HepG2 (cell line): ENCODE measurements around the gene SKIC2. TPM values are rescaled to one million over a fixed set of nuclear protein-coding genes. Genes with fewer than 3 reads are reported as not detected.

ENCODE experiments used
- AHR ChIP-seq: IDR thresholded peaks from 2 replicates; pipeline ENCODE4 v1.6.1; 2018; ENCODE audit warnings: missing genetic modification reagents, missing compliant biosample characterization
- DMTF1 ChIP-seq: sonication (generic); formaldehyde crosslinking; IDR thresholded peaks from 2 replicates; pipeline ENCODE4 v1.4.0; 2020; ENCODE audit warnings: mild to moderate bottlenecking, missing genetic modification reagents
- GPN1 ChIP-seq: sonication (generic); formaldehyde crosslinking; IDR thresholded peaks from 2 replicates; pipeline ENCODE4 v1.5.1; 2020; ENCODE audit warnings: missing genetic modification reagents, borderline replicate concordance
- IRF9 ChIP-seq: sonication (generic); formaldehyde crosslinking; IDR thresholded peaks from 2 replicates; pipeline ENCODE4 v1.8.0; 2022; ENCODE audit warnings: missing genetic modification reagents, mild to moderate bottlenecking, borderline replicate concordance
- KLF12 ChIP-seq: sonication (generic); formaldehyde crosslinking; IDR thresholded peaks from 2 replicates; pipeline ENCODE4 v1.4.0; 2020; ENCODE audit warnings: missing genetic modification reagents, borderline replicate concordance
- MAF1 ChIP-seq: sonication (generic); formaldehyde crosslinking; IDR thresholded peaks from 2 replicates; pipeline ENCODE4 v1.5.0; 2020; ENCODE audit warnings: missing genetic modification reagents, borderline replicate concordance
- MIER2 ChIP-seq: IDR thresholded peaks from 2 replicates; pipeline ENCODE4 v1.6.1; 2016; ENCODE audit warnings: missing biosample characterization, missing genetic modification reagents
- NCOA1 ChIP-seq: sonication (generic); formaldehyde crosslinking; IDR thresholded peaks from 2 replicates; pipeline ENCODE4 v1.9.0; 2021; ENCODE audit warnings: missing genetic modification reagents
- RERE ChIP-seq: IDR thresholded peaks from 2 replicates; pipeline ENCODE4 v1.6.1; 2016; ENCODE audit warnings: low read depth, missing genetic modification reagents, missing compliant biosample characterization
- RFX3 ChIP-seq: IDR thresholded peaks from 2 replicates; pipeline ENCODE4 v1.6.1; 2016; ENCODE audit warnings: missing biosample characterization, missing genetic modification reagents
- SP140L ChIP-seq: sonication (generic); formaldehyde crosslinking; IDR thresholded peaks from 2 replicates; pipeline ENCODE4 v1.4.0; 2020; ENCODE audit warnings: missing genetic modification reagents, borderline replicate concordance
- ZFP82 ChIP-seq: sonication (generic); formaldehyde crosslinking; IDR thresholded peaks from 2 replicates; pipeline ENCODE4 v1.5.1; 2020; ENCODE audit warnings: mild to moderate bottlenecking, missing genetic modification reagents, borderline replicate concordance
- ZFX ChIP-seq: sonication (generic); formaldehyde crosslinking; IDR thresholded peaks from 2 replicates; pipeline ENCODE4 v1.4.0; 2020; ENCODE audit warnings: mild to moderate bottlenecking, low read depth, missing genetic modification reagents, moderate library complexity
- ZNF207 ChIP-seq: fragments of 450-650 bp; IDR thresholded peaks from 2 replicates; pipeline ENCODE4 v1.6.1; 2016; ENCODE audit warnings: antibody characterized with exemption, borderline replicate concordance
- ZNF3 ChIP-seq: IDR thresholded peaks from 2 replicates; pipeline ENCODE4 v1.7.0; 2017; ENCODE audit warnings: inconsistent platforms
- ZNF367 ChIP-seq: sonication (generic); formaldehyde crosslinking; IDR thresholded peaks from 2 replicates; pipeline ENCODE4 v1.4.0; 2020; ENCODE audit warnings: missing genetic modification reagents, borderline replicate concordance
- ZNF382 ChIP-seq: sonication (generic); formaldehyde crosslinking; IDR thresholded peaks from 2 replicates; pipeline ENCODE4 v1.5.0; 2020; ENCODE audit warnings: missing genetic modification reagents, mild to moderate bottlenecking, borderline replicate concordance
- ZNF468 ChIP-seq: sonication (generic); formaldehyde crosslinking; IDR thresholded peaks from 2 replicates; pipeline ENCODE4 v1.8.0; 2022; ENCODE audit warnings: mild to moderate bottlenecking, moderate library complexity, missing genetic modification reagents
- ZNF496 ChIP-seq: sonication (generic); formaldehyde crosslinking; IDR thresholded peaks from 2 replicates; pipeline ENCODE4 v1.8.1; 2023; ENCODE audit warnings: mild to moderate bottlenecking, moderate library complexity, missing genetic modification reagents; ENCODE audit not compliant: insufficient replicate concordance
- ZNF513 ChIP-seq: sonication (generic); formaldehyde crosslinking; conservative IDR thresholded peaks from 2 replicates; pipeline ENCODE4 v1.5.0; 2020; ENCODE audit warnings: missing genetic modification reagents
- ZNF605 ChIP-seq: sonication (generic); formaldehyde crosslinking; IDR thresholded peaks from 2 replicates; pipeline ENCODE4 v1.8.0; 2022; ENCODE audit warnings: mild to moderate bottlenecking, missing genetic modification reagents
- polyA plus RNA-seq, 8 experiments: library from polyadenylated mRNA; depleted of rRNA in 3 of 8; stranded (reverse) in 7 of 8; unstranded in 1 of 8; fragments of >200 nt; fragmentation: Illumina TruSeq in 4 of 8; extraction: Trizol in 4 of 8; gene quantifications; 2 replicates each; pipeline versions ENCODE4 v1.2.1 to v1.2.3, GENCODE V29; 2011 to 2016; ENCODE audit warnings: low read depth in 4 of 8, missing spikeins in 1 of 8, mixed read lengths in 1 of 8; ENCODE audit not compliant: insufficient read depth in 1 of 8
- total RNA-seq, 5 experiments: library from RNA; depleted of rRNA; stranded (reverse); fragments of >200 nt; fragmentation: Illumina TruSeq; extraction: Trizol; gene quantifications; 2 replicates each; pipeline ENCODE4 v1.2.3, GENCODE V29; 2016; ENCODE audit warnings: low read depth in 1 of 5

Gene SKIC2
- total and polyA plus RNA-seq, 2 of the 13 experiments (the other 11 are each of a cell fraction or from before 2014, with no cell fraction given): 67.1 to 68.4 TPM

- TF ChIP-seq RERE (CRISPR knock-in tag): no peak
- peak; percentile 64; the same call in 1 of the 2 replicates for TF ChIP-seq NCOA1
- TF ChIP-seq RFX3 (CRISPR knock-in tag): no peak
- no peak for TF ChIP-seq ZNF3
- no peak for TF ChIP-seq ZNF382
- TF ChIP-seq ZNF468: no peak
- TF ChIP-seq MAF1 (CRISPR knock-in tag): no peak
- TF ChIP-seq GPN1 (CRISPR knock-in tag): no peak
- no peak for TF ChIP-seq DMTF1 (CRISPR knock-in tag)
- no peak for TF ChIP-seq ZNF207
- no peak for TF ChIP-seq ZNF513
- no peak for TF ChIP-seq AHR (CRISPR knock-in tag)
- TF ChIP-seq ZNF605: no peak; the same call in 1 of the 2 replicates
- no peak for TF ChIP-seq ZNF367
- TF ChIP-seq ZFP82: no peak
- TF ChIP-seq KLF12 (CRISPR knock-in tag): no peak
- peak; percentile 56 for TF ChIP-seq ZFX (CRISPR knock-in tag)
- TF ChIP-seq SP140L (CRISPR knock-in tag): no peak
- no peak for TF ChIP-seq ZNF496 (CRISPR knock-in tag)
- no peak for TF ChIP-seq IRF9
- TF ChIP-seq MIER2 (CRISPR knock-in tag): no peak
Measured at GRCh38 chr6:31946370-31946885, 12.5 kb upstream of the SKIC2 start (continued).
